ENCODE data around the gene COL18A1.

DNA sequence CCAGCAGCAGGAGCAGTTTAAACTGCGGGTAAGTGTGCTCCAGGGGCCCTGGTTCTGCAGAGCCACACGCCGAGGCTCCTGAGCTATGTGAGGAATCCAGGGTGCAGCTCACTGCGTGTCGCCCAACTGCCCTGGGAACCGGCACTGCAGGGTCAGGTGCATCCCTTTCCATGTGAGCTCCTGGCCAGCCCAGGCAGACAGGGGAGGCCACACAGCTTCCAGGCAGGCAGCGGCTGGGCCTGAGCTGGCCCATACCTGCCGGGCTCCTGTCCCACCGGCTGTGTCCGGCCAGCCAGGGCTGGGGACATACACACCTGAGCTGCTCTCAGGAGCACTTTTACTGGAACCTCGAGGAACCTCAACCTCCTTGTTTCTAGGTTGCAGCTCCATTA lies 18.6 kb upstream of the COL18A1 start:
- TF ChIP-seq, protein P1, sequence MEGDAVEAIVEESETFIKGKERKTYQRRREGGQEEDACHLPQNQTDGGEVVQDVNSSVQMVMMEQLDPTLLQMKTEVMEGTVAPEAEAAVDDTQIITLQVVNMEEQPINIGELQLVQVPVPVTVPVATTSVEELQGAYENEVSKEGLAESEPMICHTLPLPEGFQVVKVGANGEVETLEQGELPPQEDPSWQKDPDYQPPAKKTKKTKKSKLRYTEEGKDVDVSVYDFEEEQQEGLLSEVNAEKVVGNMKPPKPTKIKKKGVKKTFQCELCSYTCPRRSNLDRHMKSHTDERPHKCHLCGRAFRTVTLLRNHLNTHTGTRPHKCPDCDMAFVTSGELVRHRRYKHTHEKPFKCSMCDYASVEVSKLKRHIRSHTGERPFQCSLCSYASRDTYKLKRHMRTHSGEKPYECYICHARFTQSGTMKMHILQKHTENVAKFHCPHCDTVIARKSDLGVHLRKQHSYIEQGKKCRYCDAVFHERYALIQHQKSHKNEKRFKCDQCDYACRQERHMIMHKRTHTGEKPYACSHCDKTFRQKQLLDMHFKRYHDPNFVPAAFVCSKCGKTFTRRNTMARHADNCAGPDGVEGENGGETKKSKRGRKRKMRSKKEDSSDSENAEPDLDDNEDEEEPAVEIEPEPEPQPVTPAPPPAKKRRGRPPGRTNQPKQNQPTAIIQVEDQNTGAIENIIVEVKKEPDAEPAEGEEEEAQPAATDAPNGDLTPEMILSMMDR (IDR thresholded peaks at IDR 0.05; ENCODE audit: low read depth, low read length) = no peak
- TF ChIP-seq EZH2phosphoT487 (IDR thresholded peaks at IDR 0.05; ENCODE audit: low read depth) = no peak

All from OCI-LY3 (cell line).